Muscle layer of colon (tissue), 2 donors: ENCODE data around the gene NDUFB6.
"Not testable (repeated sequence)": the region's sequence is repeated elsewhere in the genome, so short reads cannot be mapped to it uniquely, and the experiment has no call there.

ENCODE experiments used
- H3K27ac ChIP-seq: one replicate; pipeline ENCODE4 v1.7.0; 2013; ENCODE audit warnings: low read depth, mild to moderate bottlenecking, low read length, moderate library complexity
- H3K27me3 ChIP-seq, 2 donors: one replicate each; pipeline ENCODE4 v1.7.0; 2013; ENCODE audit warnings: low read length in 2 of 2, mild to moderate bottlenecking in 2 of 2; ENCODE audit not compliant: insufficient read depth in 2 of 2, control insufficient read depth in 1 of 2
- H3K36me3 ChIP-seq: one replicate; pipeline ENCODE4 v1.7.0; 2013; ENCODE audit warnings: mild to moderate bottlenecking, low read length; ENCODE audit not compliant: insufficient read depth
- H3K4me1 ChIP-seq: one replicate; pipeline ENCODE4 v1.7.0; 2013; ENCODE audit warnings: mild to moderate bottlenecking, low read length; ENCODE audit not compliant: insufficient read depth
- H3K4me3 ChIP-seq, 2 donors: one replicate each; pipeline ENCODE4 v1.7.0; 2013; ENCODE audit warnings: low read length in 2 of 2, low read depth in 1 of 2, mild to moderate bottlenecking in 1 of 2, moderate library complexity in 1 of 2
- H3K9ac ChIP-seq: one replicate; pipeline ENCODE4 v1.7.0; 2013; ENCODE audit warnings: low read length
- H3K9me3 ChIP-seq: one replicate; pipeline ENCODE4 v1.7.0; 2013; ENCODE audit warnings: mild to moderate bottlenecking, low read length
- donor health status: abdominal sarcoma.
- donor health status: Adenocarcinoma of cecum.

The NDUFB6 gene

GRCh38 chr9:32565967-32566366, 7.0 kb downstream of the NDUFB6 start:
- Histone ChIP-seq H3K36me3 (peaks cover 33% of the 10 kb centered on the region), H3K9ac (no peak overlapping the region), H3K27me3 (no peaks in the 10 kb centered on the region), H3K27ac (no peak overlapping the region), H3K4me1 (no peaks in the 10 kb centered on the region), H3K4me3 (no peak overlapping the region), H3K9me3 (no peaks in the 10 kb centered on the region)

GRCh38 chr9:32558408-32558934, 14.5 kb downstream of the NDUFB6 start:
- no peak overlapping the region for H3K27ac ChIP-seq
- H3K9ac ChIP-seq: no peak overlapping the region
- H3K27me3 ChIP-seq: no peaks in the 10 kb centered on the region
- H3K36me3 ChIP-seq: peaks cover 5% of the 10 kb centered on the region
- no peaks in the 10 kb centered on the region for H3K9me3 ChIP-seq
- H3K4me1 ChIP-seq: no peaks in the 10 kb centered on the region
- no peak overlapping the region for H3K4me3 ChIP-seq

GRCh38 chr9:32554591-32554990, 18.4 kb downstream of the NDUFB6 start:
- no peak overlapping the region for H3K9ac ChIP-seq
- H3K27me3 ChIP-seq: no peaks in the 10 kb centered on the region
- H3K9me3 ChIP-seq: no peaks in the 10 kb centered on the region
- no peak overlapping the region for H3K27ac ChIP-seq
- peaks cover 5% of the 10 kb centered on the region for H3K36me3 ChIP-seq
- peaks cover 4% of the 10 kb centered on the region for H3K4me1 ChIP-seq
- H3K4me3 ChIP-seq: no peak overlapping the region

GRCh38 chr9:32554107-32554506, 18.9 kb downstream of the NDUFB6 start:
- peaks cover 4% of the 10 kb centered on the region for H3K4me1 ChIP-seq
- peaks cover 5% of the 10 kb centered on the region for H3K36me3 ChIP-seq
- no peaks in the 10 kb centered on the region for H3K27me3 ChIP-seq
- H3K9ac ChIP-seq: no peak overlapping the region
- no peaks in the 10 kb centered on the region for H3K9me3 ChIP-seq
- no peak overlapping the region for H3K27ac ChIP-seq
- no peak overlapping the region for H3K4me3 ChIP-seq

GRCh38 chr9:32552172-32552872, 20.6 kb downstream of the NDUFB6 start, which contains the start of the genes SMIM27 and TOPORS:
SMIM27 (plus strand) TSS chr9:32552327; CDS start chr9:32552435, 108 bp downstream.
TOPORS (minus strand) TSS chr9:32552586; CDS start chr9:32552436, 150 bp downstream.
- peaks cover 5% of the 10 kb centered on the region for H3K36me3 ChIP-seq
- H3K27me3 ChIP-seq: no peaks in the 10 kb centered on the region
- peak within 1 kb of the TSS; percentile 97 for H3K9ac ChIP-seq
- peak within 1 kb of the TSS; percentile 99 for H3K27ac ChIP-seq
- peaks cover 4% of the 10 kb centered on the region for H3K4me1 ChIP-seq
- H3K9me3 ChIP-seq: no peaks in the 10 kb centered on the region
- peak within 1 kb of the TSS; percentile 83 to 96 for H3K4me3 ChIP-seq

- peaks cover 5% of the 10 kb centered on the region for H3K36me3 ChIP-seq
- peak overlapping the region; percentile 97 for H3K9ac ChIP-seq
- H3K9me3 ChIP-seq: no peaks in the 10 kb centered on the region
- H3K27me3 ChIP-seq: no peaks in the 10 kb centered on the region
- peak overlapping the region; percentile 83 to 96 for H3K4me3 ChIP-seq
- H3K4me1 ChIP-seq: peaks cover 4% of the 10 kb centered on the region
- peak overlapping the region; percentile 99 for H3K27ac ChIP-seq
Observed at GRCh38 chr9:32551276-32552051, 21.5 kb downstream of the NDUFB6 start.

- no peaks in the 10 kb centered on the region for H3K9me3 ChIP-seq
- H3K27me3 ChIP-seq: no peaks in the 10 kb centered on the region
- H3K4me1 ChIP-seq: peaks cover 4% of the 10 kb centered on the region
- peak overlapping the region; percentile 83 to 96 for H3K4me3 ChIP-seq
- peaks cover 1% of the 10 kb centered on the region for H3K36me3 ChIP-seq
- H3K27ac ChIP-seq: peak overlapping the region; percentile 99
- peak overlapping the region; percentile 97 for H3K9ac ChIP-seq
Observed at GRCh38 chr9:32550562-32551275, 22.2 kb downstream of the NDUFB6 start.

- Histone ChIP-seq H3K4me1 (peaks cover 4% of the 10 kb centered on the region), H3K27me3 (no peaks in the 10 kb centered on the region), H3K9me3 (no peaks in the 10 kb centered on the region), H3K4me3 (peak overlapping the region; percentile 83 to 96), H3K9ac (peak overlapping the region; percentile 97), H3K36me3 (no peaks in the 10 kb centered on the region), H3K27ac (peak overlapping the region; percentile 99)
Observed at GRCh38 chr9:32550150-32550561, 22.8 kb downstream of the NDUFB6 start.

- H3K4me1 ChIP-seq, H3K27ac ChIP-seq, H3K9me3 ChIP-seq, H3K27me3 ChIP-seq, H3K9ac ChIP-seq, H3K4me3 ChIP-seq, H3K36me3 ChIP-seq: not testable (repeated sequence)
Observed at GRCh38 chr9:32548213-32548612, 24.7 kb downstream of the NDUFB6 start.

- H3K27me3 ChIP-seq: no peaks in the 10 kb centered on the region
- peaks cover 19% of the 10 kb centered on the region for H3K36me3 ChIP-seq
- H3K9ac ChIP-seq: no peak overlapping the region
- H3K27ac ChIP-seq: no peak overlapping the region
- H3K4me3 ChIP-seq: no peak overlapping the region
- no peaks in the 10 kb centered on the region for H3K9me3 ChIP-seq
- H3K4me1 ChIP-seq: no peaks in the 10 kb centered on the region
Observed at GRCh38 chr9:32545884-32546283, 27.1 kb downstream of the NDUFB6 start.

- Histone ChIP-seq H3K36me3 (peaks cover 19% of the 10 kb centered on the region), H3K4me1 (no peaks in the 10 kb centered on the region)
Observed at GRCh38 chr9:32543047-32543446, 29.9 kb downstream of the NDUFB6 start.

More at GRCh38 chr9:32543047-32543446, 29.9 kb downstream of the NDUFB6 start:
- no peak overlapping the region for H3K4me3 ChIP-seq
- H3K9me3 ChIP-seq: no peaks in the 10 kb centered on the region
- H3K9ac ChIP-seq: no peak overlapping the region
- no peaks in the 10 kb centered on the region for H3K27me3 ChIP-seq
- no peak overlapping the region for H3K27ac ChIP-seq
